Measurements from ENCODE around the gene CYP27B1. TPM values are rescaled to one million over a fixed set of nuclear protein-coding genes. Genes with fewer than 3 reads are reported as not detected.

Gene CYP27B1
- total RNA-seq, 1 donor from 2014 or later, result 4.3 TPM

DNA sequence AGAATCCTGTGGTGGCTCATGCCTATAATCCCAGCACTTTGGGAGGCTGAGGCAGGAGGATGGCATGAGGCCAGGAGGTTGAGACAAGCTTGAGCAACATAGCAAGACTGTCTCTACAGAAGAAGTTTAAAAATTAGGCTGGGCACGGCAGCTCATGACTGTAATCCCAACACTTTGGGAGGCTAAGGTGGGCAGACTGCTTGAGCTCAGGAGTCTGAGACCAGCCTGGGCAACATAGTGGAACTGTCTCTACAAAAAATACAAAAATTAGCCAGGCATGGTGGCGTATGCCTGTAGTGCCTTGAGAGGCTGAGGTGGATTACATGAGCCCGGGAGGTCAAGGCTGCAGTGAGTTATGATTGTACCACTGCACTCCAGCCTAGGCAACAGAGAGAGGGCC is 998 bp upstream of the CYP27B1 start:
- intact Hi-C loops (cut with micrococcal nuclease), result no loop called here

DNA sequence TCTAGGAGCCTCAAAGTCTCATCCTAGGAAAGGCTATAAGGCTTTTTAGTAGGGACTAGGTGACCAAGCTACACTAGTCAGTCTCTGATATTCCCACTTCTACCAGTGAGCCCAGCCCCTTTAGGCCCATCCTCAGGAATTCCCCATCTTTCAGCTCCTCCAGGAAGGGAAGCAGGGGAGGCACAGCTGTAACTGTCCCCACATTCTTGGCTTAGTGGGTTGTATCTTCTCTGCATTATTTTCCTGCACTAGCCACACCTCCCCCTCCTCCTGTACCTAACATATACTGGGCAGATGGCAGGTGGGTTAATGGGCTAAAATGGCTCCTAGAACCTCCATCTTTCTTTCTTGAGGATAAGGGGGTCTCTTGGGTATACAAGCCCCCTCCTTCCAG is 424 bp upstream of the CYP27B1 start:
- intact Hi-C loops (cut with micrococcal nuclease), result no loop called here

DNA sequence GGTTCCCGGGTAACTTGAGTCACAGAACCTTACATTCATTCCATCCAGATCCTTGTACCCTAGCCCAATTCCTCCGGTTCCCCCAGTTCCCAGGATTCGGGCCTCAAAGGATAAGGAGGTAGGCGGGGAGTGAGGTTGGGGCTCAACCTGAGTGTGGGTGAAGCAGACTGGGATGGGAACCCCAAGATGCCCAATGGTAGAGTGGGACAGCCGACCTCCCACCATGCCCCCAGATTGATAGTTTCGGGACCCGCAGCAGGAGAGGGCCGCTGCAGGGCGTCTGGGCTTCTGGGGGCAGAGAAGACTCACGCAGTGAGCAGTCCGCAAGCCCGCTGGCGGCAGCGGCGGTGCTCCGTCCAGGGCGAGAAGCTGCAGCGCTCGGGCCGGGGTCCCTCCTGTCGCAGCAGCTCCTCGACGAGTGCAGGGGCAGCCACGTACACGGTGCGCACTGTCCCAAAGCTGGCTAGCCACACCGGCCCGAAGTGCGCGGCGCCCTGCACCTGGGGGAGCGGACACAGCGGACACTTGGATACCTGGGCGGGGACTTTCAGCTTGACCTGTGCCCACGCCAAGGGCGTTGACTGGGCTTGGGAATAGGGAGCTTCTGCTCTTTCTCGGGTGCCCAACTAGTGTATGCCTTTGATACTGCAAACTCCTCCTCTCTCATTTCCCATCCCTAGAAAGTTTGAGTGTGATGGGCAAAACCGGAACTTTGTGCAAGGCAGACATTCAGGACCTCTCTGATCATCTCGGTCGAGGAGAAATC is 997 bp downstream of the CYP27B1 start:
- intact Hi-C loops (cut with micrococcal nuclease), result loop anchor here (1.0 kb wide), 1 partner anchor 10 kb away; no protein-coding TSS in a partner anchor

DNA sequence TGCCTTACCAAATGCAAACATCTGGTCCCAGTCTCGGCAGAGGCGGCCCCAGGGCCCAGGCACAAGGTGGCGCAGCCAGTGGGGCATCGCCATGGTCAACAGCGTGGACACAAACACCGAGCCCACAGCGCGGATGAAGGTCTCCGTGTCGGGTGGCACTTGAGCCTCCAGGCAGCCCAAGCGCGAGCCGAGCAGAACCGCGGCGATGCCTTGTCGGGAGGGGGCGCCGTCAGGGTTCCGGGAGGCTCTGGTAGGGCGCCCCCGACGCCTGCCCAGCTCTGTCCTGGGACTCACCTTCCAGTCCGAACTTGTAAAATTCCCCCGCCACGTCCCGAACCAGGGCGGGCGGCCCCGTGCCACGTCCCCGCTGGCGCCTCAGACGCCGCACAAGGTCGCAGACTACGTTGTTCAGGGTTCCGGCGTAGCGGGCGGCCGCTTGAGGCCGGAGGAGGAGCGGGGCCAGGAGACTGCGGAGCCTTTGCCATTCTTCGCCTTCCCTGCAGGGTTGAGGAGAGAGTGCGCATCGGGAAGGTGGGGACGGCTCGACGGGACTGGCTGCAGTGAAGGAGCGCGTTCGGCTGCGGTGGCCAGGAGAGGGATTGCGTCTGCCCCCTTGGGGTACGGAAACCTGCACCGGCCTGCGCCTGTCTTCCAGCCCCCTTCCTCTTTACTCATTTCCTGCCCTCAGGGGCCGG is 1.7 kb downstream of the CYP27B1 start:
- intact Hi-C loops (cut with micrococcal nuclease), result loop anchor here (1.0 kb wide), 1 partner anchor 9 kb away; no protein-coding TSS in a partner anchor

DNA sequence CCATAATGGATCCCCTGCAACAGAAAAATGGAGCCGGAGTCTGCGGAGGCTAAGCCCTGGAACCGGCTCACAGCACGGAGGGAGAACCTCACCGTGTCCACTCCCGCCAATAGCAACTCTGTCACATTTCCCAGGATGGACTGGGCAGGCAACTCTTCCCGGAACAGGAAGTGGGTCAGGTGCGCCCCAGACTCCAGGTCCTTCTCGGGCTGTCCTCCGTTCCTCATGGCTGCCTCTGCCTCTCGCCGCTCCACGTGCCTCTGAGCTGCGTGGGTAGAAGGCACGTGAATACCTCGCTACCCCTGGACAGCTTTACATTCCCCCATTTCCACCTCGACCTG is 2.2 kb downstream of the CYP27B1 start:
- intact Hi-C loops (cut with micrococcal nuclease), result loop anchor here (1.0 kb wide), 1 partner anchor 8 kb away; no protein-coding TSS in a partner anchor

DNA sequence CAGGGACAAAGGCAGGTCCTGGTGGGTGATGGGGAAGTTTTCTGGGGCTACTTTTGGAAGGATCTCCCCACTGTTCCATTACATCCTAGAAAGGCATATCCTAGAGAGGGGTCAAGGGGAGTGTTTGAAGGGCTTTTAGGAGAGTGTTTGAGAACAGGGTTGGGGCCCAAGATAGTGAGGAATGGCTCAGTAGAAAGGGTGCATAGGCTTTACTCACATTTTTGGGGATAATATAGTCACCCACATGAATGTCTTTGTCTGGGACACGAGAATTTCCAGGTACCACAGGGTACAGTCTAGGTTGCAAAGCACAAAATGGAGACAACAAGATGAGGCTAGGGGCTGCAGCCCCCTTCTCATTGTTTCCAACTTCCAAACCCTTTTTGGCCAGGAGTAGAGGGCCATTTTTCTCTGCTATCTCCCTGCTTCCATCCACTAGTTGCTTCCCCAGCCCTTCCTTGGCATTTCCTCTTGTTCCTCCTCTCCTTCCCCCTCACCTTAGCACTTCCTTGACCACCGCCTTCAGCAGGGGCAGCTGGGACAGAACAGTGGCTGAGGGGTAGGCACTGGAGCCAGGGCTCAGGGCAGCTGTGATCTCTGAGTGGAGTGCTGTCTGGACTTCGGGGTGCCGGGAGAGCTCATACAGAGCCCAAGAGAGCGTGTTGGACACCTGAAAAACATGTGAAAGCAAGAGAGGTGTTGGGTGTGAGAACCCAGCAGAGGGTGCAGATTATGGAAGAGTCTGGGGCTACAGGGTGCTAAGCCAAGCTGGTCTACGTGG is 2.8 kb downstream of the CYP27B1 start:
- intact Hi-C loops (cut with micrococcal nuclease), result no loop called here

DNA sequence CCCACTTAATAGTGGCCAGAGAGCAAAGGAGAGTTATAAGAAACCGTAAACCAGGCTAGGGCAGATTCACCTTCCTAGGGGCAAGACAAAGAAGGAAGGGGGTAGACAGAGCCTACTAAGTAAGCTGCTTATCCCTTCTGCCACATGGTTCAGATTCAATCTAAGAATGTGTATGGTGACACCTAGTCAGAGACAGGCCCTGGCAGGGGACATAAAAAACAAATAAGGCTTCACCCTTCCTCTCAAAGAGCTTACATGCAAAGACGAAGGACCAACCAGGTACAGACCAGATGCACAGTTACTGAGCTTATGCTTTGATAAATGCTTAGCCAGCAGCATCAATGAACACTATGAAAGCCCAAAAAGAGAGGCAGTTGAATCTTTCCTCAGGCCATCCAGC is 4.4 kb downstream of the CYP27B1 start:
- intact Hi-C loops (cut with micrococcal nuclease), result no loop called here

DNA sequence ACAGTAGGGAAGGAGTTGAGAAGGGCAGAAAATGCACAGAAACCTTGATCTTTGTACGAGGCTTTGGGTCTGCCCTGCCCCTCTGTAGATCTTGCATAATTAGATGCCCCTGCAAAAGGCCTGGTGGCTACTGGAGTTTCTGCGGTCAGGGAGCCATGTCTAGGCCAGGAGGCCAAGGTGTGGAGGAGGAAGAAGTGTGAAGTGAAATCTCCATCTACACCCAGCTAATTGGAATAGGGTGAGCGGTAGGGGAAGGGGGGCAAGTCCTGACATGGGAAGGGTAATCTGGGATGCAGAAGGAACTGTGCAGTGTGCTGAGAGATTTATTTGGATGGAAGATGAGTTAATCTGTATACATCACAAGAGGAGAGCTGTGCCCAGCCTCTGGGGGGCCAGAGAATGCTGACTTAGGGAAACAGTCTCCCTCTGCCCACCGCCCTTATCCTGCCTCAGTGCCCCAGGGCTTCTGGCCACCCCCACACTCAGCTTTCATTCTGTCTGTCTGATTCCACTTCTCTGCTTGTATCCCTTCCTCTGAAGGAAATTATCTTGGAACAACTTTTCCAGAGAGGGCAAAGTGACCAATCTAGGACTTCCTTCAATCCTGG is 5.4 kb downstream of the CYP27B1 start:
- intact Hi-C loops (cut with micrococcal nuclease), result no loop called here

DNA sequence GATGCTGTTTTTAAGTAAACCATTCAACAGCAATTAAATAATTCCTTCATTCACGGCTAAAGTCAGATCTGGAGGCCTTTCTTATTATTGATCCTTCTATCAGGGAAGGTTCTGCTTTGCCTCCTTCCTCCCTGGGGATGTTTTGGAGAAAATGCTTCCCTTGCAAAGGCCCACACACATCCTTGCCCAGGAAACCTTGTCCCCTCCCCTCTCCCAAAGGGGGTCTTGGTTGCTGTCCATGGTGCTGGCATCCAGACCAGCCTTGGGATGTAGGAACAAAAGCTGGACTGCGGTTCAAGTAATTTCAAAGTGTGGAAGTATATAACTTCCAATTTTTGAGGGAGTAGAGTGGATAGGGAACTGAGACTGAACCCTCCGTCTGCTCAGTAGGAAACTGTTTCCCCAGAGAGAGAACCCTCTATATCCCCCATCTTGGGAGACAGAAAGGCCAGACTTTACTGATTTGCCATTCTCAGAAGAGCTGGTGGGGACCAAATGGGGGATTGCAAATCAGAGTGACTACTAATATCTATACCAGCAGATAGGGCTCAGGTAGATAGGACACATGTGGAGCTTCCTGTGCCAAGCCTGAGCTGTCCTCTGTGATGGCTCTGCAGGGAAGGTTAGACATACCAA is 6.4 kb downstream of the CYP27B1 start:
- intact Hi-C loops (cut with micrococcal nuclease), result no loop called here

DNA sequence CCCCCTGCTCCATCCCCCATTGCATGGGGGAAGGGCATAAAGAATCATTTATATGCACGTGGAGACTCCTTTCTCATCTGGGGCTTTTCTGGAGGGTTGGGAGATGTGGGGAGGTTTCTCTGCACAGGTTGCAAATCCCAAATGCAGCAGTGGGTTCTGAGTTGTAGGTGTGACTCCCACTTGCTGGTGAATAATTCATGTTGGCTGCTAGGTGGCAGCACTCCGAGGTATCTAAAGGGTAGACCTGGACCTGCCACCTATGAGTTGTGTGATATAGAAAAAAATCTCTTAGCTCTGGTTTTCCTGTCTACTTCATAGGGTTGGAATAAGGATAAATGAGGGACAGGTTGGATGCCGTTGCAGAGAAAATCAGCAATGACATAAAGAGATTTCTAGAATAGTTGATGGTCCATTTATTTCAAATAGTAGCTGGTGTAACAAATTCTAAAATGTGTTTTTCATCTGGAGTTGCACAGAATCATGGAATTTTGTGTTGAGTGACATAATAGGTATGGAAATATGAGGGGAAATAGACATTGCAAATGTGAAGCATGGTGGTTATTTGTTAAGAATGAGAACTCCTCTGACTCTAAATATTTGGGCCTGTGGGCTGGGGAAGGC is 7.4 kb downstream of the CYP27B1 start:
- intact Hi-C loops (cut with micrococcal nuclease), result loop anchor here (5.0 to 10.0 kb wide), 2 partner anchors 73 to 1125 kb away; partner anchors contain the start of gene BAZ2A

DNA sequence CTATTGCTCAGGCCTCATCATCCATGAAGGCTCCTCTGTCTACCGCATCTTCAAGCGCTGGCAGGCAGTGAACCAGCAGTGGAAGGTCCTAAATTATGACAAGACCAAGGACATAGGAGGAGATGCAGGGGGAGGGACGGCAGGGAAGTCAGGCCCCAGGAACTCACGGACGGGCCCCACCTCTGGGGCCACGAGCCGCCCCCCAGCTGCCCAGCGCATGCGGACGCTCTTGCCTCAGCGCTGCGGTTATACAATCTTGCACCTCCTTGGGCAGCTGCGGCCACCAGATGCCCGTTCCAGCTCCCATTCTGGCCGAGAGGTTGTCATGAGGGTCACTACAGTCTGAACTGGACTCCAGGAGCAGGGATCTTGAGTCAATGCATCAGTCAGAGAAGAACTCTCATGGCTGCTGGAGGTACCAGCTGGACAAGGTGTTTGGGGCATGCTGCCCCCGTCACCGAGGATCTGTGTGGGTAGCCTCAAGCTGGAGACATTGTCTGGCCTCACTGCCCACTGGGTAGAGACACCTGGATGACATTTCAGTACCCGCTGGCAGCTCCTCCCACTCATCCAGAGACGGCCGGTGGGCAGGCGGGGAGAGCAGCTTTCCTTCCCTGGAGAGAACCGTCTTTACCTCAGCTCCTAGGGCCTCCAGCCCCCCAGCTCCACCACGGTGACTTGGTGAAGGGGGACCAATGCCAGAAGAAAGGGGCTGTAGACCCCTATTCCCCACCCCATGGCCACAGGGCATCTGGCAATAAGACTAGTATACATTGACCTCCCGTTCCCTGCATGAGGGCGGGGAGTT is 8.1 kb downstream of the CYP27B1 start:
- intact Hi-C loops (cut with micrococcal nuclease), result loop anchor here (5.0 to 10.0 kb wide), 2 partner anchors 74 to 1124 kb away; partner anchors contain the start of gene BAZ2A

DNA sequence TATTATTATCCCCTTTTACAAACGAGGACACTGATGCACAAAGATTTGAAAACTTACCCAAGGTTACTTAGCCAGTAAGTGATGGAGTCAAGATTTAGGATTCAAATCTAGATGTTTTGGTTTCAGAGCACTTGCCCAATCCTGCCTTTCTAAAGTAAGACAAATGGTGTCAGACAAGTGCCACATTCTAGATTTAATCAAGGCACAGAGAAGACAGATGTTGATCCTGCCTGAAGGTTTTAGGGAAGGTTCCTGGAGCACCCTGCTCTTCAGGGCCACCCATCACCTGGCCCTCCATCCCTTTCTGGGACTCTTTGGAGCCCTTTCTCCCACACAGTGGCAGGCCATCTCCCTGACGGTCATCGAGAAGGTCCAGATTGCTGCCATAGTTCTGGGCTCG is 9.1 kb downstream of the CYP27B1 start:
- intact Hi-C loops (cut with micrococcal nuclease), result loop anchor here (5.0 to 10.0 kb wide), 2 partner anchors 75 to 1123 kb away; partner anchors contain the start of gene BAZ2A

DNA sequence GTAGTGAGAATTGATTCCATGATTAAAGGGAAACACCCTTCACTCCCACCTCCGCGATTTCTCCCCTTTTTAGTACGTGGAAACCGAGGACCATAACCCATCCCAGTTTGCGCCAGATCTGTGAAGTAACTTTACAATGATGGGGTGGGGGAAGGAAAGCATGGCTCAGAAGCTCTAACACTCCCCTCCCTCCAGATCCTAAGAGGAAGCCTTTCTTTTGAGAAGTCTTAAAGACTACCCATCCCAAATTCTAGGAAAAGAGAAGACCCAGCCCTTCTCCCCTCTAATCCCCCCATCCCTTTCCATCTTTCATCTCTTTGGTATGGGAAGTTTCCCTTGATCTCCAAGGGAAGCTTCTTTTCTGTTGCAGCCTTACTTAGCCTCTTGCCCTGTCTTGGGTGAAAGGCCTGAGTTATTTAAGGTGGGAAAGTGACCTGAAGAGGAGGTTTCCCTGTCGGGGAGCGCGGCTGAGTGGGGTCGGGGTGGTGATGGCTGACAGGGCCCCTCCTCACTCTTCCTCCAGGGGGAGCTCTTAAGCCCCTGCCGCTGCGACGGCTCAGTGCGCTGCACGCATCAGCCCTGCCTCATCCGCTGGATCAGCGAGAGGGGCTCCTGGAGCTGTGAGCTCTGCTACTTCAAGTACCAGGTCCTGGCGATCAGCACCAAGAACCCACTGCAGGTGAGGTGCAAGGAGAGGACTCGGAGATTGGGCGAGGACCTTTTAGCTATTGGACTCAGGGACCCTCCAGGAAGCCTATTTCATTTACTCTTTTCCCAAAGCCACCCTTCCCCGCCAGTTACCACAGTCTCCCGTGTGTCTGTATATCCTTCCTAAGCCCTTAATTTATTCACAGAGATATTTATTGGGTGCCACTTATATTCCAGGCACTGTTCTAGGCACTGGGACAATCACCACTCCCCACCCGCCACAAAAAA is 10.2 kb downstream of the CYP27B1 start:
- intact Hi-C loops (cut with micrococcal nuclease), result loop anchor here (1.0 to 10.0 kb wide), 5 partner anchors 9 to 1122 kb away; partner anchors contain the start of genes BAZ2A, EEF1AKMT3 and METTL1

DNA sequence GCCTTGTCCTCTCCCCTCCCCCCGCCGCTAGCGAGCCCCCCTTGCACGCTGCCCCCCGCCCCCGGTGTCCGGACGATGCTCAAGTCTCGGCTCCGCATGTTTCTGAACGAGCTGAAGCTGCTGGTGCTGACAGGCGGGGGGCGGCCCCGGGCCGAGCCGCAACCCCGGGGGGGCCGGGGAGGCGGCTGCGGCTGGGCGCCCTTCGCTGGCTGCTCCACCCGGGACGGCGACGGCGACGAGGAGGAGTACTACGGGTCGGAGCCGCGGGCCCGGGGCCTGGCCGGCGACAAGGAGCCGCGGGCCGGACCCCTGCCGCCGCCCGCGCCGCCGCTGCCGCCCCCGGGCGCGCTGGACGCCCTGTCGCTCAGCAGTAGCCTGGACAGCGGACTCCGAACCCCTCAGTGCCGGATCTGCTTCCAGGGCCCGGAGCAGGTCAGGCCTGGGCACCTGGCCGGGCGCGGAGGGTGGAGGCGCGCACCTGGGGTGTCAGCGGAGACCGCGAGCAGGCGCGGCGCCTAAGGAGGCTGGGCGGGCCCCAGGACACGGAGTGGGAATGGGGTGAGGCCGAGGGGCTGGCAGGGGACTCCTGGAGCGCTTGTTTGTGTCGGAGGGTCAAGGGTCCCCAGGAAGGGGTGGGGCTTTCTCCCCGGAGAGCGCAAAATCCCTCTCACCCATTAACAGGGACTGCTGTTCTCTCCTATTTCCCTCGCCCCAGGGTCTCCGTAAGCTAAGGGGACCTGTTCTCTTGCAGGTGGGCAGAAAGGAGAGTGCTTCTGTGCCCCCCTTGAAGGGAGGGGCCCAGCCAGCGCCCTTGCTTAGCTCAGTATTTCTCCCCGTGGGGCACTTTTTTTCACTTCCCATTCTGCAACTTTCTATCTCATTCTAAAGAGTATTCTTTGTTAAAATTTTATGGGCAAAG is 11.2 kb downstream of the CYP27B1 start:
- intact Hi-C loops (cut with micrococcal nuclease), result loop anchor here (1.0 to 10.0 kb wide), 6 partner anchors 10 to 1121 kb away; partner anchors contain the start of genes BAZ2A, EEF1AKMT3, METTL1 and TSFM

DNA sequence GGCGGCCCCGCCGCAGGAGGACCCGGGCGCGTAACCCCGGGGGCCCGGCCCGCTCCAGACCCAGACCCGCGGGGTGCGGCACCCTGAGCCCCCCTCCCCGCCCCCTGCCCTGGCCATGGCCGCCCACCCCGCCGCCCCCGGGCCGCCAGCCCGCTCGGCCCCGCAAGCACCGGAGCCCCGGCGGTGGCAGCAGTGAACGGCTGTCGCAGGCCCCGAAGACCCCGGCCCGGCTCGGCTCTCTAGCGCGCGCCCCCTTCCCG is 11.8 kb downstream of the CYP27B1 start:
- intact Hi-C loops (cut with micrococcal nuclease), result loop anchor here (1.0 to 10.0 kb wide), 3 partner anchors 27 to 1120 kb away; partner anchors contain the start of genes BAZ2A and TSFM

DNA sequence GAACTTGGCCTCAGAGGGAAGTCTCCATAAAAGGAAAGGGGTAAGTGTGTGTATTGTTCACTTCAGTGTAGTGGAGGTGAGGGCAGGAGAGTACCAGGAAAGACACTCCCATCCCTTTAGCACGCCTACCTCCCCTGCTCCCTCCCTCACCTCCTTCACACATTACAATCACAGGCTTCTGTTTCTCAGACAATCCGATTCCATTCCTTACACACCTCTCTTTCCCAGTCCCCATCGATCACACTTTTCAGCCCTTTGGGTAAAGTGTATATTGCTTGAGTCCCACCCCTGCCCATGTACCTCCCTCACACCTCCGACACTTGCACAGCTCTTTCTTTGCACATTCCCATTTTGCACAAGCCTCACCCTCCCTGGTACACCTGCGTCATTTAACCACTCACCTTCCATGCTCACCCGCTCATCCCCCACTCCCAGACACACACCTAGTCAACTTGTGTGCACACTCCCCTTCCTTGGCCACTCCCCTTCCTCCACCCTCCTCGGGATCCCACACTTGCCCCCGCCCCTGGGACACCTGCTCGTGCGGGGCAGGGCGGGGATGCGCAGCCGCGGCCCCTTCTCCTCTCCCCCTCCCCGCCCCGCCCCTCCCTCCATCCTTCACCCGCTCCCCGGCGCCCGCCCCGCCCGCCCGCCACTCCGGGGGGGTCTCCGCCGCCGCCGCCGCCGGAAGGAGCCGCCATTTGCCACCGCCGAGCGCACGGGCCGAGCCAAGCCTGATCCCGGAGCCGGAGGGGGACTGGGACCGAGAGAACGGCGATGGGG is 12.3 kb downstream of the CYP27B1 start, which contains the start of gene MARCHF9:
TSS of gene MARCHF9 (plus strand) at position 693 of the 783 bp plus-strand sequence. CDS start 426 bp downstream, outside the sequence.
- intact Hi-C loops (cut with micrococcal nuclease), result loop anchor here (1.0 to 10.0 kb wide), 6 partner anchors 28 to 1120 kb away; partner anchors contain the start of genes ARHGAP9, BAZ2A, CTDSP2 and PTGES3
